ENCODE results near the gene NXNL2. TPM values are rescaled to one million over a fixed set of nuclear protein-coding genes. Genes with fewer than 3 reads are reported as not detected.

The NXNL2 gene
- total RNA-seq, 2 experiments from 2014 or later = not detected

DNA sequence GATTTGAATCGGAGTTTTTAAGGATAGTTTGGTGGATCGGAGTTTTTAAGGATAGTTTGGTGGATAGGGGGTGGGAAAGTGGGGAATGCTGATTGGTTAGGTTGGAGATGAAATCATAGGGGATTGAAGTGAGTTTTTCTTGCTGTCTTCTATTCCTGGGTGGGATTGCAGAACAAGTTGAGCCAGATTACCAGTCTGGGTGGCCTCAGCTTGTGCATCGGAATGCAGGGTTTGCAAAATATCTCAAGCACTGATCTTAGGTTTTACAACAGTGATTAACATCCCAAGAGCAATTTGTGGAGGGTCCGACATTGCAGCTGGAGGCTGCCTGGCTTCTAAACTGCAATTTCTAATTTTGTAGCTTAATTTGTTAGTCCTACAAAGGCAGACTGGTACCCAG lies 23.1 kb upstream of the NXNL2 start:
- Mint-ChIP-seq H3K36me3 (ENCODE audit: low read depth) (no peaks in the 10 kb centered on the region), H3K27me3 (peaks cover 2% of the 10 kb centered on the region), H3K9me3 (peaks cover 2% of the 10 kb centered on the region), H3K4me3 (no peak overlapping the region), H3K27ac (no peak overlapping the region), H3K4me1 (ENCODE audit: low read depth) (no peaks in the 10 kb centered on the region)
- ChIA-PET POLR2A (no interaction called here), CTCF (no interaction called here)
- ATAC-seq (no peak), DNase-seq (no peak)
- TF ChIP-seq, protein P1, sequence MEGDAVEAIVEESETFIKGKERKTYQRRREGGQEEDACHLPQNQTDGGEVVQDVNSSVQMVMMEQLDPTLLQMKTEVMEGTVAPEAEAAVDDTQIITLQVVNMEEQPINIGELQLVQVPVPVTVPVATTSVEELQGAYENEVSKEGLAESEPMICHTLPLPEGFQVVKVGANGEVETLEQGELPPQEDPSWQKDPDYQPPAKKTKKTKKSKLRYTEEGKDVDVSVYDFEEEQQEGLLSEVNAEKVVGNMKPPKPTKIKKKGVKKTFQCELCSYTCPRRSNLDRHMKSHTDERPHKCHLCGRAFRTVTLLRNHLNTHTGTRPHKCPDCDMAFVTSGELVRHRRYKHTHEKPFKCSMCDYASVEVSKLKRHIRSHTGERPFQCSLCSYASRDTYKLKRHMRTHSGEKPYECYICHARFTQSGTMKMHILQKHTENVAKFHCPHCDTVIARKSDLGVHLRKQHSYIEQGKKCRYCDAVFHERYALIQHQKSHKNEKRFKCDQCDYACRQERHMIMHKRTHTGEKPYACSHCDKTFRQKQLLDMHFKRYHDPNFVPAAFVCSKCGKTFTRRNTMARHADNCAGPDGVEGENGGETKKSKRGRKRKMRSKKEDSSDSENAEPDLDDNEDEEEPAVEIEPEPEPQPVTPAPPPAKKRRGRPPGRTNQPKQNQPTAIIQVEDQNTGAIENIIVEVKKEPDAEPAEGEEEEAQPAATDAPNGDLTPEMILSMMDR (IDR thresholded peaks at IDR 0.05) = no peak
- intact Hi-C loops (cut with micrococcal nuclease) = no loop called here

DNA sequence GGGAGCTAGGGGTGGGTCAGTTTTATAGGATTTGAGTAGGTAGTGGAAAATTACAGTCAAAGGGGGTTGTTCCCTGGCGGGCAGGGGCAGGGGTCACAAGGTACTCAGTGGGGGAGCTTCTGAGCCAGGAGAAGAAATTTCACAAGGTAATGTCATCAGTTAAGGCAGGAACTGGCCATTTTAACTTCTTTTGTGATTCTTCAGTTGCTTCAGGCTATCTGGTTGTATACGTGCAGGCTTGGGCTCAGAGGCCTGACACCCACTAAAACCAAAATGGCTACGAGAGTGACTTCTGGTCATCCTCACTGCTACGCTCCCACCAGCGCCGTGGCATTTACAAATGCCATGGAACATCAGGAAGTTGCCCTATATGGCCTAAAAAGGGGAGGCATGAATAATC lies 20.7 kb upstream of the NXNL2 start:
- Mint-ChIP-seq H3K36me3 (ENCODE audit: low read depth) (no peaks in the 10 kb centered on the region), H3K9me3 (peaks cover 2% of the 10 kb centered on the region), H3K4me3 (no peak overlapping the region), H3K4me1 (ENCODE audit: low read depth) (no peaks in the 10 kb centered on the region), H3K27me3 (peaks cover 2% of the 10 kb centered on the region), H3K27ac (no peak overlapping the region)
- intact Hi-C loops (cut with micrococcal nuclease) = no loop called here
- CTCF ChIA-PET = no interaction called here
- DNase-seq (no peak), ATAC-seq (no peak)
- POLR2A ChIA-PET = no interaction called here
- TF ChIP-seq, protein P1 (IDR thresholded peaks at IDR 0.05) = no peak

DNA sequence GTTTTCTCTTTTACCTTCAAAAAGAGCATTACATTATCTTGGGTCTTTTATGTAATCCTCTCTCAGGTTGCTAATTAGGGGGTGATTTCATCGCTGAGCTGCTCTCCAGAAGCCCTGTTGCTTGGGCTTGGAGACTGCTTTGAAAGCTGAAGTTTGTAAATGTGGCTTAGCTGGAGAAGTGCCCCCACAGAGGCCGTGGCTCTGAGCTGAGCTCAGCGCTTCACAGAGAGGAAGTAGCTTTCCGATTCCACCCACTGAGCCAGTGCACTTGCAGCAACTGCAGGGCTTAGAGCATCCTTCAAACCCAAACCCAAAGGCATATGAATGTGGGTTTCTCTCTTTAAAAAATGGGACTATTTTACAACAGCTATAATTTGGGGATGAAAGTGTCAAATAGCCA lies 13.7 kb upstream of the NXNL2 start:
- CTCF ChIA-PET = no interaction called here
- H3K27ac Mint-ChIP-seq = no peak overlapping the region
- ATAC-seq (no peak), DNase-seq (no peak)
- H3K9me3 Mint-ChIP-seq = no peaks in the 10 kb centered on the region
- intact Hi-C loops (cut with micrococcal nuclease) = no loop called here
- no peak overlapping the region for H3K4me3 Mint-ChIP-seq
- H3K36me3 Mint-ChIP-seq (ENCODE audit: low read depth) = no peaks in the 10 kb centered on the region
- H3K4me1 Mint-ChIP-seq (ENCODE audit: low read depth) = no peaks in the 10 kb centered on the region
- TF ChIP-seq, protein P1 (IDR thresholded peaks at IDR 0.05) = no peak
- POLR2A ChIA-PET = interaction anchor here (0.6 kb wide), 1 partner anchor 49 kb away, joined by 4 read pairs; no protein-coding TSS in a partner anchor
- peaks cover 5% of the 10 kb centered on the region for H3K27me3 Mint-ChIP-seq

DNA sequence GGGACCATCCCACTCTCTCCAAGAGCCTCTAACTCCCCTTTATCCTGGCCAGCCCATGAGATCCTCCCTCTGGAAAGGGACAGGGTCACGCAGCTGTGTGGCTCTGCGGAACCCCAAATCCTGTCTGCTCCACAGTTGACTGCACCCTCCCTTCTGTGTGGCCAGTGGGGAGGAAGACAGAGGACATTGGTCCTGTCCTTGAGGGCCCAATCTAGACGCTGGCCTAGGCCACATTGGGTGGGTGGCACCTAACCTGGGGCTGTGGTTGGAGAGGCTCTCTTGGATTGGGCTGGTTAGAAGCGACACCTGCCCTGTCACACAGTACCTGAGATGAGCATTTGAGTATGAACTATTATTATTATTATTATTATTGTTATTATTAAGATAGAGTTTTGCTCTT lies 12.6 kb upstream of the NXNL2 start:
- no peaks in the 10 kb centered on the region for H3K36me3 Mint-ChIP-seq (ENCODE audit: low read depth)
- DNase-seq (no peak), ATAC-seq (no peak)
- H3K27me3 Mint-ChIP-seq = peaks cover 8% of the 10 kb centered on the region
- no peak overlapping the region for H3K4me3 Mint-ChIP-seq
- intact Hi-C loops (cut with micrococcal nuclease) = no loop called here
- H3K27ac Mint-ChIP-seq = no peak overlapping the region
- ChIA-PET CTCF (no interaction called here), POLR2A (no interaction called here)
- H3K4me1 Mint-ChIP-seq (ENCODE audit: low read depth) = no peaks in the 10 kb centered on the region
- TF ChIP-seq, protein P1 (IDR thresholded peaks at IDR 0.05) = no peak
- no peaks in the 10 kb centered on the region for H3K9me3 Mint-ChIP-seq

DNA sequence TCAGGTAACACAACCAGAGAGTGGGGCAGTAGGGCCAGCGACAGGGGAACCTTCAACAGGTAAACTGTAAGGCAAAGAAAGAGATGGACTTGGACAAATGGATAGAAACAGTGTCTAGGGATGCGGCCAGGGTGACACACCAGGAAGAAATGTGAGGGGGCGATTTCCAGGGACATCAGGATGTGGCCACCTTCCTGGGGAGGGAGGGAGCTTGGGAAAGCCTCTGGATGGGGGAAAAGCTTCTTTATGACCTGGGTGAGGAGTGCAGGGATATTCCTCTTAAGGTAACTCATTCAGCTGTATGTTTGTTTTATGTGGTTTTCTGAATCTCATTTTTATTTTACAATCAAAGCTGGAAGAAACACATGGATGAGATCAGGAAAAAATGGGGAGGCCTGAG lies 11.9 kb upstream of the NXNL2 start:
- Mint-ChIP-seq H3K4me3 (no peak overlapping the region), H3K36me3 (ENCODE audit: low read depth) (no peaks in the 10 kb centered on the region), H3K4me1 (ENCODE audit: low read depth) (no peaks in the 10 kb centered on the region), H3K9me3 (no peaks in the 10 kb centered on the region), H3K27ac (no peak overlapping the region), H3K27me3 (peaks cover 8% of the 10 kb centered on the region)
- TF ChIP-seq, protein P1 (IDR thresholded peaks at IDR 0.05) = no peak
- ChIA-PET POLR2A (no interaction called here), CTCF (no interaction called here)
- intact Hi-C loops (cut with micrococcal nuclease) = no loop called here
- DNase-seq (no peak), ATAC-seq (no peak)

All from activated CD8-positive, alpha-beta T cell treated with anti-CD3 and anti-CD28 coated beads for 36 hours (primary cell).